Fibroblast of skin of left biceps (primary cell): ENCODE measurements around the gene CECR2.

Experiments
- DNase-seq, 2 experiments: peaks; one replicate each; pipeline ENCODE4 v3.0.0-alpha.2; 2013; ENCODE audit warnings: low read depth in 2 of 2

CECR2 gene

DNA sequence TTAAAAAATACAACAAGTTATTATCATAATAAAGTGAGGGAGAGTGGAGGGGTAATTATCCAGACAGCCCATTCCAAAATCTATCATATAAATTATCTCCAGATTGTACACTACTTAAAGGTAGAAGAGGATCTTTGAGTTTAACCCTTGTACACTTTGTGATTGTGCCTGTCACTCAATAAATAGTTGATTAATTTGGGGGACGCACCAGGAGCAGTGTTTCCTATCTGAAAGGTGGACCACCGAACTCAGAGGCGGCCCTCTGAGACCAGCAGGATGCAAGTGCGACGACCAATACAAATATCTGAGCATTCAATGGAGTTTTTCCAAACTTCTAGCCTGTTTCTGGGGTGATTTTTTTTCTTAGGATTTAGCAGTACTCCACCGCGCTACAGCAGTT is 1.1 kb upstream of the CECR2 start:
- DNase-seq, result no peak

DNA sequence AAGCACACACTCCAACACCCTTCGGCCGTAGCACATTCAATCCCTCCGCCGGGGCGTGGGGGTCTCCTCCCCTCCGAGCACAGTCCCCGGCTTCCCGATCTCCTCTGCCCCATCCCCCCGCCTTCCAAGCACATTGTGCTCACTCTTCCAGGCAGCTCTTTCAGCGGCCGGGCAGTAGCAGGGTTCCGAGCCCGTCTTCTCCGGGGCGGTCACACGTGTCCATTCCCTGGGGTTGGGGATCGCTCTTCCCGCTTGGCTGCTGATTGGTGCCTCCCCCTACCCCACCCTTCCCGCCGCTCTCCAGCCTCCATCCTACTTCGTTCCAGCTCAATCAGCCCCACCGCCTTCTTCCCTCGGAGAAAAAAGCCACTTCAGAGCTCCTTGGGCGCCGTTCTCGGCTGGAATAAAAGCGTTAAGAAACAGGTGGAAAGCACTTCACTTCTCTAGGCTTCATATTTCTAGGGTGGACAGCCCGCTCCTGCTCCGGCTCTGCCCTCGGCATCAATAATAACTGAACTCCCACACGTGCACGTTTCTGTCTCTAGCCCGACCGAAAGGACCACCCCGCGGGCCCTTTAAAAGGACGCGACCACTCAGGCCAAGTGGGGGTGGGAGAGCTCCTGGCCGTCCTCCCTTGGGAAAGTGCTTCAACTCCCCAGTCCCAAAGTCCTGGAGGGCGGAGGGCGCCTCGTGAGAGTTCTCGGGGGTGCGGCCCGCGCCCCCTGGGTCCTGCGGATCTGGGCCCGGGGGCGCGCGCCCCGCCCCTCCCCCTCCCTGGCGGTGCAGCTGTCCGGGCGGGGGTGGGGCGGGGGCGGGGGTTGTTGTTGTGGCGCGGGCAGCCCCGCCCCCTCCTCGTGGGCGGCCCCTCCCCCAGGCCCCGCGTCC is 464 bp upstream of the CECR2 start:
- no peak for DNase-seq

DNA sequence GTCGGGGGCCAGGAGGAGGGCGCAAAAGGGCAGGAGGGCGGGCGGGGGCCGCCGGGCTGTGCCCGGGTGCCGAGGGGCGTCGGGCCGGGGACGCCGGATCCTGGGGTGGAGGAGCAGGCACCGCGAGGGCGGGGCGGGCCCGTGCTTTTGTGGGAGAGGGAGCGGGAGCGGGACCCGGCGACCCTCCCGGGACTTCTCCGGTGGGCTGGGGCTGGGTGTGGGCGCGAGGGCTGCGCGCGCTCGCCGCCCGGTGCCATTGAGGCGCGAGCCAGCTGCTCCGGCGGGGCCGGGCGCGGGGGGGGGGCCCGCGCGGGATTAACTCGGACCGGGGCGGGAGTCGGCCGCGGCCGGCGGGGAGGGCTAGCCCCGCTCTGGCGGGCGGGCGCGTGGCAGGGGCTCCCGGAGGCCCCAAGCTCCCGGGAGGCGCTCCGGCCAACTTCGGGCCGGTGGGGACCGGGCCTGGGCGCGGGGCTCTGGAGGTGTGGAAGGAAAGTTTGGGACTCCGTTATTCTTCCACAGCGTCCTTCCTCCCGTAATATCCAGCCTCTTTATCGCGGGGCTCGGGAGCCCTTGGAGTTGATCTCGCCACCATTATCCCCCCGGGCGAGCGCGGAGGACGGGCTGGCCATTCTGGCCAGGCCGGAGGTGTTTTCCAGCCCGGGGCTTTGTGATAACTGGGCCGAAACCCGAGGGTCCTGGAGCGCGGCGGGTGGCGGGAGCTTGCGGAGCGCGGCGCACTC is 936 bp downstream of the CECR2 start:
- no peak for DNase-seq

DNA sequence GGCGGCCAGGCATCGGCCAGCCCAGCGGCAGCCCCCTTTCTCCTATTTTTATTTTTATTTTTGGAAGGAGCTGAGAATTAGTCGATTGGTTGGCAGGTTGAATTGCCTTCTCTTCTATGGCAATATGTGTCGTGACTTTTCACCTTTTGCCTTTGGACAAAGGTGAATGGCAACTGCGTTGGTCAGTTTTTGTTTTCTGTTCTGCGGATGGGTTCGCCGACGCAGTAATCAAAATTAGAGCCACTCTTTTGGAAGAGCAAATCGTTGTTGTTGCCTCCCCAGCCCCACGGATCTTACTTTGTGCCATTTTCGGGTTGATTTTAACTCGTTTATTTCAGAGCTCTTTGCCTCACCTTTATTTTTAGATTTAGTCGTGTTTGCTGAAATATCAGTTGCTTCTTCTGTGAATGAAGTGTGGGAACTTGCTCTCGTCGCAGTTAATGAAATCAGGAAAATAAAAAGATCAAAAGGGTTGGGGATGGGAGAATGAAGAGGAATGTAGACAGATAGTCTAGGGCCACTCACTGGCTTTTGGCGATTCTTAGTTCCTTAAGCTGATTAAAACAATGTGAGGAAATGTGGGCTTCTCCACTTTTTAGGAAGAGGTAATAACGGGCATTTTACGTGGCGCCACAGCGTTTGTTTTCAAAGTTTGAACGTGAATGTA is 1.6 kb downstream of the CECR2 start:
- DNase-seq, result no peak

DNA sequence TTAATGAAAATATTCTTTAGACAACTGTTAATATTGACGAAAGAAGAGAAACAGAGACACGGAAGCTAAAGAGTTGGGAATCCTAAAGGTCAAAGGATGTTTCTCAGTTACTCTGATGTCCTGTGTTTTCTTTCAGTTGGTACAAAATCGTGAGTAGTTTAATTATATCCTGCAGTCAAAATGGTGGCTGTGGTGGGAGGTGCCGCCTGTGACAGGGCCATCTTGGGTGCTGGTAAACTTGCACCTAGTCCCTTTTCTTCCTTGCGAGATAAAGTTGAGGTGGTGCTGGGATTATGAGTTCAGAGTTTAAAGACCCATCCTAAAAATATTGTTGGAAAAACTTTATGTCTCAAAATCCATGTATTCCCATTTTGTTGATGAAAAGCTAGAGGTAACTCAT is 2.2 kb downstream of the CECR2 start:
- no peak for DNase-seq

DNA sequence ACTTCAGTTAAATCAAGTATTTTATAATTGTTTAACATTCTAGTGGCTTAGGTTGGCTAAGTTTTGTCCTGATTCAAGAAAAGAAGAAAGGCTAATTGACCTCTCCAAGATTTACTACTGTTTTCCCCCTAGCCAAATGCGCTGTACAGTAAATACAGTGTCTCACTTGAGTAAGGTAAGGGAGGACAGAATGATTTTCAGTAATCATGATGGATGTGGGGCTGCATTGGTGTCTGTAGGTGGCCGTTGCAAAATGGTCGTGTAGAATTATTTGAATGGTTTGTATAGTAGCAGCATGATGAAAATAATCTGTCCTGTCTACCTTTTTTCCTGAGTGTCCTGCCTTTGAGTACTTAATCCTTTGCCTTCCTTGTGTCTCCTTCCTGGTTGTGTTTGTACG is 4.6 kb downstream of the CECR2 start:
- DNase-seq, result no peak

DNA sequence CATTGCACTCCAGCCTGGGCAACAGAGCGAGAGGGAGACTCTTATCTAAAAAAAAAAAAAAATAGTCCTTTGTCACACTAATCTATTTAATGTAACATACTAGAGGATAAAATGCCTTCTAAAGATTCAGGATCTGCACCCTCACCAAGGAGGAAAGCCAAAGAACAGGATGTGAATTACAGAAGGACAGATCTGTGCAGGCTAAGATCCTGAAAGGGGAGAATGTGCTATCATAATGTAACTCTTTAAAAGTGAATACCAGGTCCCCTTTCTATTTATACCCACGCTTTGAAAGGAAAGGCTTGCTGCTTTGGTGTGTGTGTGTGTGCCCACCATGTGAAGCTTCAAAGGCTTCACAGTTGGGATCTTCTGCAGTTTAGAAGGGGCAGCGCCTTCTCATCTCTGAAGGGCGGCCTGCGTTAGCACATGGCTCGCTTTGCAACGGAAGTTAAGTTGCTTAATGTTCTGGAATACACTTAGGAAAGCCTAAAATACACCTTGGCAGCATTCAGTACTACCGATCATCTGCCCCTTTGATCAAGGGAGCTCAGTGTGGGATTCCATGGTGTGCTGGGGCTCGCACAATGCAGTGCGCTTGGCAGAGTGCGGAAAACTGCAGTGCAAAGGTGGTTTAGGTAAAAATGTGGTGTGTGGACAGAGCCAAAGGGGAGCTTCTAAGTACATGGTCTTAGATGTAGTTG is 6.8 kb downstream of the CECR2 start:
- no peak for DNase-seq

DNA sequence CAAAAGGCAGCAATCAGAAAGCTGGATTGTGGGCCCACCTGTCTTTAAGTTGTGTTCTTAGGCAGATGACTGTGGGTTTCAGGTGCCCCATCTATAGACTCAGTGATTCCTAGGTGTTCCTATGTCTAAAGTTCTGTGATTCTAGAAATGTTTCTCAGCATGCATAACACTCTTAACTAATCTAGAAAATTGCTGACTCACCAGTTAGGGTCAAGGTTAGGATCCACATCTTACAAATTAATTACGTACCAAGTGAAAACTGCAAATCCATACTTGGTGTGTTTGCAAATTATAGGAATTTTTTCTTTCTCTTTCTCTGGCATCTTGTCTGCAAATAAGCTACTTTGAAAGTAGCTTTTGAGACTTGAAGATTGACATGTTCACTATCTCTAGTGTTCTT is 7.7 kb downstream of the CECR2 start:
- DNase-seq, result no peak

DNA sequence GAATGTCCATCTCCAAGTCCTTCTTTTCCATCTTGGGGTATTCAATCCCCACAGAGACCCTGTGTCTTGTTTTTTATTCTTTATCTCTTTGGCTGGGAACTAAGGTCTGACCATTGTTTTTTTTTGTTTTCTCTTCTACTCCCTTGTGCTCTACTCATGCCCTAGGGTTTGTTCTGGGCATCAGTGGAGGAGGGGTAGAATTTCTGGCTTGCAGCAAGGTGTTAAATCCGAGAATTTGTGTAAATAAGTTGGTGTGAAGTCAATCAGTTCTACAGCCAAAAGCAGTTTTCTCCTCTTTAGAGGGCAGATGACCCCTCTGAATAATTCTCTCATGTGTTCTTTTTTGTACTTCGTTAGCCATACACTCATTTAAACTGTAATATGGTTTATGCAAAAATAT is 10.7 kb downstream of the CECR2 start:
- no peak for DNase-seq

DNA sequence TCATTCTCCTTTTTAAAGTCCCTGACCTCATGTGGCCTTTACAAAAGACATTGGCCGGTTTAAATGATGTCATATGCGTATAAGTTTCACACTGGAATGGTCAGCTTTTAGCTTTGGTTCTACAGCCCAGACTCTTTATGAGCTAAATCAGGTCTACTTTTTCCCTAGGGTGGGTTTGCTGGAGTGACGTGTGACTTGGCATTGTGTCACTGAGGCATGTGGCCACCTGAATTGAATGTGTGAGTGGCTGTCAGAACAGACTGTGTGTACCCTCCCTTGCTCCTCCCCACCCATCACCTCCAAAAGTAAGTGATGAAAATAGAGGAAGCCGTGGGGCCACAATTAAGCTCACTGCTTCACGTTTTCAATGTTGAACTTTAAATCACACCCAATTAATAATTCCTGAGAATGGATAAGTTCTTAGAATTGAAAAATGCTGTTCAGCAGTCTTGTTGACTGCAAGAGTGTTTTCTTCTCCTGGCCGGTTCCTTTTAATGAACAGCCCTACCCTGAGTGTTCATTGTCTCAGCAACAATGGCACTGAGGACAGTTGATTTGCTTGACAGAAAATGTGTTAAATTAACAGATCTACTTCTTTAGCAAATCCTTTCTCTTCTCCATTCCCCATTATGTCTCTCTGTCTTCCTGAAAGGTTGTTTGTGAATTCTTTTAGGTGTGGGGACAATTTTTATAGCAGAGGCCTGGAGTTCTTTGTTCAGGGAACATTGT is 11.3 kb downstream of the CECR2 start:
- no peak for DNase-seq

DNA sequence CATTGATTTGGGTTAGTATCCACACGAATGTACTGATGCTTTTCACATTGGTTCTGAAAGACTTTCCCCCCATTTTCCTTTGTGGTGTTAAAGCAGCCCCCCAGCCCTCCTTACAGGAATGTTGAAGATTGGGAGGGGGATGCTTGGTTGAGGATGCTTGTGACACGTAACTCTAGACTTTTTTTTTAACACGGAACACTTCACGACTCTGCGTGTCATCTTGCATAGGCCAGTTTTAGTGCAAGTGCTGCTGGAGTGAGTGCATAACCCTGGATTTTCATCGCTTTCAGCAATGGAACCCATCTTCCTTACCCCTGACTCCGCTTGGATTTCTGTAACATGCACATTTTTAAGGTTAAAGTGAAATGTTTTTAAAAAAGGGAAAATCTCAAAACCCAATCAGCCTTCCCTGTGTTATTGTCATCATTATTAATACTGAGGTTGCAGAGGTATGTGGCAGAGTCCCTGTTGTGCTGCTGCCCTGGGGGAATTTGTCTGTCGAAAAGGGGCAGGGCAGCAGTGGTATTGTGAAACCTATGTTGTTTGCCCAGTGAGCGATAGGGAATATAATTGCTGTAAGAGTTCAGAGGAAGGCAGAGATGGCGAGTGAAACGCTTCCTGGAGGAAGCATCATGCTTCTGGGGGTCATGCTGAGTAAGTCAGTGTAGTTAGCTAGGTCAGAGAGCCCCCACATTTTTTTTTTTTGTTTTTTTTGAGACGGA is 12.1 kb downstream of the CECR2 start:
- DNase-seq, result no peak

DNA sequence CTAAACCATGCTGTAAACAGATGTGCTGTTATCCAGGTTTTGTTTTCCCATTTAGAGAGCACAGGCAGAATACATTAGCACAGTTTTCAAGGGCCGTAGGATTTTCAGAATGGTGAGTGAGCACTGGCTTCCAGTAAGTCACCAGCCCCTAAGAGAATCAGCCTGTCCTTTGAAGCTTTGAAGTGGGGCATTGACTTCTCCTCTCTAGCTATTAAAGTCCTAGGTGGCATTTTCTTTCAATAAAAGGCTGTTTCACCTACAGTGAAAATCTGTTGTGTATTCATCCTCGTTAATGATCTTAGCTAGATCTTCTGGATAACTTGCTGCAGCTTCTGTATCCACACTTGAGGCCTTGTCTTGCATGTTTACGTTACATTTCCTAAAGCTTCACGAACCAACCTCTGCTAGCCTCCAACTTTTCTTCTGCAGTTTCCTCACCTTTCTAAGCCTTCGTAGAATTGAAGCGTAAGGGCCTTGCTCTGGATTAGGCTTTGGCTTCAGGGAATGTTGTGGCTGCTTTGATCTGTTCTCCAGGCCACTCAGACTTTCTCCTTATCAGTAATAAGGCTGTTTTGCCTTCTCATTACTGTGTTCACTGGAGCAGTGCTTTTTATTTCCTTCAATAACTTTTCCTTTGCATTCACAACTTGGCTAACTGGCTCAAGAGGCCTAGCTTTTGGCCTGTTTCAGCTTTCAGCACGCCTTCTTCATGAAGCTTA is 15.5 kb downstream of the CECR2 start:
- no peak for DNase-seq

DNA sequence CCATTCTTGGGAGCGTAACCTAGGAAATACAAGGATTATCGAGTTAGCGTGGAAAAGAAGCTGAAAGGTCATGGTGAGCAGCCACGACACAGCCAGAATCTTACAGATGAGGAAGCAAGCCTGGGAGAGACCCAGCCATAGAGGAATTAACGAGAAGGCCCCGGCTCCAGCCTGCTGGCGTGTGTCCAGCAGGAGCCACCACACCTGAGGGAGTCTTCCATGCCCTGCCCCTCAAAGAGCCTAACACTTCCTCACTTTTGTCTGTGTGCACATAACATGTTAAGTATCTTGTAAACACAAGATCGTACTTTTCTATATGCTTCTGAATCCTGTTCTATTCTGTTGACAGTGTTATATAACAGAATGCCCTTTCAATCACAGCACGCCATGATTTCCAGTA is 18.1 kb downstream of the CECR2 start:
- no peak for DNase-seq

DNA sequence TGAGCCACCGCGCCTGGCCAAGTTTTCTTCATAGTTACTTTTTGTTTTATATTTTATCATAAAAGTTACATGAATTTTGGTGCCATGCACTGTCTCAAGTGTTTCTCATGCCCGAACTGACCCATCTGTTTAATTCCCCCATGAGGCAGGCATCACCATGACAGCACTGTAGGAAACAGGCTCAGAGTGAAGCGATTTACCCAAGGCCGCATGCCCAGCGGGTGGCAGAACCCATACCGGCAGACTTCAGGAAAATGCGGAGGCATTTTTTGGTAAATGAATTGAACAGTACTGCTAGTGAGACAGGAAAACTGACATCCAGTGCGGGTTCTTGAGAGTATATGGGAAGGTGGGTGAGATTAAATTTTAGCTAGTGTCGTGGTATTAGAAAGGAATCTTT is 19.0 kb downstream of the CECR2 start:
- DNase-seq, result no peak

DNA sequence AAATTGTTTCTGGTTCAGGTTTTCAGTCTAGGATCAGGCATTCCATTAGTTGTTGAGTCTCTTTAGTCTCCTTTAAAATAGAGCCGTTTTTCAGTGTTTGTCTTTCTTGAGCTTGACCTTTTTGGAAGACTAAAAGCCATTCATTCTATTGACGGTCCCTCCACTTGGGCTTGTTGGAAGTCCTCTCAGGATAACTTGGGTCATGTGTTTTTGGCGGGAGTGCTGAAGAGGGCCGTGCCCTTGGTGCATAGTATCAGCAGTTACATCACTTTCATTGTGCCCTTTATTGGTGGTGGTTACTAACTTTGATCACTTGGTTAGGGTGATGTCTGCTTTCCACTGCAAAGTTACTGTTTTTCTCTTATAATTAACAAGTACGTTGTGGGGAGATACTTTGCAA is 20.8 kb downstream of the CECR2 start:
- no peak for DNase-seq

DNA sequence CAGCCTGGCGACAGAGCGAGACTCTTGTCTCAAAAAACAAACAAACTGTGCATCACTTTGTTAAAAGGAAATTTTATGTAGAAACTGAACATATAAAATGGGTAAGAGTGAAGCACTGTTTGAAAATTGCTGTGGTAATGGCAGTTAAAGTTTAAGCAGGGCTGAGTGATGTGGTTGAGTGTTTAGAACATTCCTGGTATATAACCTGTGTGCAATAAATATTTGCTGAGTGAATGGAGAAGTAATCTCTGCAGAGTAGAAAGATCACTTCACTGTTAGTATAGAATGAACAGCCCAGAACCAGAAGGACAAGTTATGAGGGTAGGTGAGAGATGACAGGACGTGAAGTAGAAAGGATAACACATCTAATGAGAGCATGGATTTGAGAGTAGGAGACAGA is 27.3 kb downstream of the CECR2 start:
- no peak for DNase-seq

DNA sequence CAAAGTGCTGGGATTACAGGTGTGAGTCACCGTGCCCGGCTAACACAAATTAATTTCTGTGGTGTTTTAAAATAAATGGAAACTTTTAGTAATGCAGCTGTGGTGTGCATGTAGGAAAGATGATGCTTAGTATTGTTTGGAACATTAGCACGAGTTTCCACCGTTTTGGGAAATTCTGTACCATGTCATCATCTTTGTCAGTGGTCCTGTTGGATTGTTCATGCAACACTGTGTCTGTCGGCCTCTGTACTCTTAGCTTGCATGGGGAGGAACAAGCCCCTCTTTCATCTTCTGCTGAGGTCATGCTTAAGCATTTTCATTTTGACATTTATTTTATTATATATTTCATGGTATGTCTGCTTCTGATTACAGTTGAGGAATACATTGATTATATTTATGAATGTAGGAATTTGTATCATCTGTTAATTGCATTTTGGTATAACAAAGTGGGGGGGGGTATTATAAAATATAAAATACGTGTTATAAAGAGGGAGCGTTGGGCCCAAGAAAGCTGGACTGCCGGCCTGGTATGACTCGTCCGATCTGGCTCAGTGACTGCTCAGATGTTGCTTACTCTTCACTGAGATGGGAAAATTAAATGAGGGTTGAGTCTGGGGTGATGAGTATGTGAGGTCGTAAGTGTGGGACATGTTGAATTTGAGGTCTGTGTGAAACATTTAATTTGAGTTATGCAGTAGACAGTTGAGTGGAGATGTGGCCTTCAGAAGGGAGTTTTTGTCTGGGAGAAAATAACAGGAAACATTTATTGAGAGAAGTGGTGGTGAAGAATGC is 28.7 kb downstream of the CECR2 start:
- DNase-seq, result no peak

DNA sequence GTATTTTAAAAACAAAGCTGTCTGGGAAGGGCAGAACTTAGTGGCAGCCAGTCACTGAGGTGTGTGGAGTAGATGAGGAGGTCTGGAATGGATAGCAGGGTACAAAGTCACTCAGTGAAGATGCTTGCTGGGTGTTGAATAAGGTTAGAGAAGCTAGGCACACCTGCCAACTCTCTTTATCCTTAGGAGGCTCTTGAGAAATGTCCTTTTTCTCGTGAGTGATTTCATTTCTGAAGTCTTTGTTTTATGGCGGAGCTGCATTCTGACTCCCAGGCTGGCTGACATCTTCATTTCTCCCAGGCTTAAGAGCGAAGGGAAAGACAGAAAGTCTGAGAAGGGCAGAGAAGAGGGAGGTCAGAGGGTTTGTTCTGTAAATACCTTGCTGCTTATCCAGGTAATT is 31.0 kb downstream of the CECR2 start:
- no peak for DNase-seq

DNA sequence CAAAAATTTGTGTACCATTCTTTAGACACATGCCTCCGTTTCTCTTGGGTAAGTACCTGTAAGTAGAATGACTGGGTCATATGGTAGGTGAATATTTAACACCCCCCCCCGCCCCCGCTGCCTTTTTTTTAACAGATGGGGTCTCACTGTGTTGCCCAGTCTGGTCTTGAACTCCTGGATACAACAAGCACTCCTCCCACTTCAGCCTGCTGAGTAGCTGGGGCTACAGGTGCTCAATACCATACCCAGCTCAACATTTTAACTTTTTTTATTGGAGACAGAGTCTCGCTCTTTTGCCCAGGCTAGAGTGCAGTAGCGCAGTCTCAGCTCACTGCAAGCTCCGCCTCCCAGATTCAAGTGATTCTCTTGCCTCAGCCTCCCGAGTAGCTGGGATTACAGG is 32.5 kb downstream of the CECR2 start:
- DNase-seq, result no peak
